GM13976 (cell line): ENCODE results near the gene ARHGEF25.
A peak's percentile ranks its signal among the peaks of the same experiment; 100 is the strongest.

Experiments
- DNase-seq: peaks from one replicate; pipeline ENCODE4 v3.0.0; 2012; ENCODE audit warnings: low spot score
- CTCF ChIP-seq: IDR thresholded peaks from 2 replicates; pipeline ENCODE4 v1.5.1; 2012; ENCODE audit warnings: borderline replicate concordance, mild to moderate bottlenecking; ENCODE audit not compliant: insufficient read depth; ENCODE audit errors: extremely low read depth, missing control alignments, control extremely low read depth
- in situ Hi-C: fragments of 300-500 bp; cut with MboI; formaldehyde crosslinking; loops from one replicate; pipeline ENCODE4 v1.12.0; 2022; ENCODE audit warnings: low sequenced_read_pairs, mixed read lengths, inconsistent platforms; ENCODE audit not compliant: unreplicated experiment

Gene ARHGEF25

GRCh38 chr12:57604454-57604991, 6.7 kb upstream of the ARHGEF25 start, which contains the start of gene DTX3:
DTX3 (plus strand) TSS chr12:57604824; CDS start chr12:57606518, 1,694 bp downstream.
- in situ Hi-C loops: no loop called here
- peak; percentile 78 for DNase-seq
- TF ChIP-seq CTCF: no peak

GRCh38 chr12:57604992-57605810, 6.0 kb upstream of the ARHGEF25 start:
- TF ChIP-seq CTCF: no peak
- DNase-seq: no peak

GRCh38 chr12:57605811-57606311, 5.4 kb upstream of the ARHGEF25 start:
- no peak for DNase-seq
- no peak for TF ChIP-seq CTCF

More at GRCh38 chr12:57604992-57605810, 6.0 kb upstream of the ARHGEF25 start:
- in situ Hi-C loops: no loop called here

GRCh38 chr12:57606399-57606798, 4.8 kb upstream of the ARHGEF25 start:
- in situ Hi-C loops: no loop called here
- TF ChIP-seq CTCF: no peak
- no peak for DNase-seq

More at GRCh38 chr12:57605811-57606311, 5.4 kb upstream of the ARHGEF25 start:
- in situ Hi-C loops: no loop called here

- TF ChIP-seq CTCF: no peak
- DNase-seq: no peak
- in situ Hi-C loops: no loop called here
Measured at GRCh38 chr12:57606821-57607220, 4.4 kb upstream of the ARHGEF25 start.

- no peak for TF ChIP-seq CTCF
- no peak for DNase-seq
- in situ Hi-C loops: no loop called here
Measured at GRCh38 chr12:57607958-57608663, 3.1 kb upstream of the ARHGEF25 start.
